Activated CD4-positive, alpha-beta T cell treated with anti-CD3 and anti-CD28 coated beads, Interleukin-2, amount 50 U/mL, for 24 hours (primary cell): Measurements from ENCODE around the gene TRUB2.

Experiments used
- DNase-seq, 2 donors: peaks; one replicate each; pipeline ENCODE4 v3.0.0-alpha.2; 2020; ENCODE audit warnings: low read depth in 1 of 2, low spot score in 1 of 2

The TRUB2 gene, protein sequence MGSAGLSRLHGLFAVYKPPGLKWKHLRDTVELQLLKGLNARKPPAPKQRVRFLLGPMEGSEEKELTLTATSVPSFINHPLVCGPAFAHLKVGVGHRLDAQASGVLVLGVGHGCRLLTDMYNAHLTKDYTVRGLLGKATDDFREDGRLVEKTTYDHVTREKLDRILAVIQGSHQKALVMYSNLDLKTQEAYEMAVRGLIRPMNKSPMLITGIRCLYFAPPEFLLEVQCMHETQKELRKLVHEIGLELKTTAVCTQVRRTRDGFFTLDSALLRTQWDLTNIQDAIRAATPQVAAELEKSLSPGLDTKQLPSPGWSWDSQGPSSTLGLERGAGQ

DNA sequence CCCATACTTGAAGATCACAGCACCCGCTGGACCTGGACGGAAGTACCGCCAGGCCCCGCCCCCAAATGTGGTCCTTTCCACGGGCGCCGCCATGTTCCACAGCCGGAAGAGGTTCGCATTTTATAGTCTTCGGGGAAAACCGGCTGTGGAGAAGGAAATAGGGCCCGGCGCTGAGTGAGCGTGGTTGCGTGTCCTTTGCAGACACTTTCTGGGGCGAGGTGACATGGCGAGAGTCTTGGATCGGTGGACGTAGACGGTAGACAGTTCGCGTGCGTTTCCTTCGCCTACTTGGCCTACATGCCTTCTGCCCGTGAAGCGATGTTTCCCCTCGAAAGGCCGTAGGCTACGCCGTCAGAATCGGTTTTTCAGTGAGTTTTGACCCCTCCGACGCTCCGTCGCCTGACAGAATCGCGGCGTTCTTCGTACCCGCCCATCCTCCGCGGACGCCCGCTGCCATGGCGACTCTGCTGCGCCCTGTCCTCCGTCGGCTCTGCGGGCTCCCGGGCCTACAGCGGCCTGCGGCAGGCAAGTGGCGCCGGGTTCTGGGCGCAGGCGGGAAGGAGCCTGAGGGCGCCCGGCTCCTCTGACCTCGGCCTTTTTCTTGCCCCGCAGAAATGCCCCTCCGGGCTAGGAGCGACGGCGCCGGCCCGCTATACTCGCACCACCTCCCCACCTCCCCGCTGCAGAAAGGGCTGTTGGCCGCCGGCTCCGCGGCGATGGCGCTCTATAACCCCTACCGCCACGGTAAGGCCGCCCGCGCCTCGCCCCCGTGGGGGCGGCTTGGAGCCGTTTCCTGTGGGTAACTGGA lies at the start of gene TRUB2, which contains the start of gene COQ4:
Gene TRUB2, minus strand, starts transcription at position 44 of the 808 bp plus-strand sequence. Its CDS starts 39 bp downstream, at position 5.
Gene COQ4, plus strand, starts transcription at position 436 of the 808 bp plus-strand sequence. Its CDS starts 20 bp downstream, at position 456.
- DNase-seq, result peak; percentile 89 to 92

DNA sequence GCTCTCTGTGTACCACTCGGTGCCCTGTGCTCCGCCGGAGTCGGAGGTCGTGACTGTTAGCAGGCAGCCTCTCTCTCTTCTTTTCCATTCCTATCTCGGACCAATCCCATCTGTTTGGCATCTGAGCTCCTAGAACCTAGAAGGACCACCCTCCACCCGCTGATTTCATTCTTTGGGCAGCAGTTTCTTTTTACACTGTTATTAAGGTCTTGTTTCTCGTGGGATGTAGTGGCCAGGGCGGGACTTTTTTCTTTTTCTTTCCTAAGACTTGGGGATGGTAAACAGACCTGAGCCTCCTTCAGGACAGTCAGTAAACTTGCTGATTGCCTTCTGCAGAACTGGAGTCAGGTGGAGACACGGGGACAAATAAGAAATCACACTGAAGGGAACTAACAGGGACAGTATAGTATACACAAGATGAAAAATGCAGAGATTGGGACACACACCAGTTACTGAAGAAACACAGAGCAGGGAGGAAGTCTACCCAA lies 49.4 kb upstream of the TRUB2 start:
- no peak for DNase-seq

DNA sequence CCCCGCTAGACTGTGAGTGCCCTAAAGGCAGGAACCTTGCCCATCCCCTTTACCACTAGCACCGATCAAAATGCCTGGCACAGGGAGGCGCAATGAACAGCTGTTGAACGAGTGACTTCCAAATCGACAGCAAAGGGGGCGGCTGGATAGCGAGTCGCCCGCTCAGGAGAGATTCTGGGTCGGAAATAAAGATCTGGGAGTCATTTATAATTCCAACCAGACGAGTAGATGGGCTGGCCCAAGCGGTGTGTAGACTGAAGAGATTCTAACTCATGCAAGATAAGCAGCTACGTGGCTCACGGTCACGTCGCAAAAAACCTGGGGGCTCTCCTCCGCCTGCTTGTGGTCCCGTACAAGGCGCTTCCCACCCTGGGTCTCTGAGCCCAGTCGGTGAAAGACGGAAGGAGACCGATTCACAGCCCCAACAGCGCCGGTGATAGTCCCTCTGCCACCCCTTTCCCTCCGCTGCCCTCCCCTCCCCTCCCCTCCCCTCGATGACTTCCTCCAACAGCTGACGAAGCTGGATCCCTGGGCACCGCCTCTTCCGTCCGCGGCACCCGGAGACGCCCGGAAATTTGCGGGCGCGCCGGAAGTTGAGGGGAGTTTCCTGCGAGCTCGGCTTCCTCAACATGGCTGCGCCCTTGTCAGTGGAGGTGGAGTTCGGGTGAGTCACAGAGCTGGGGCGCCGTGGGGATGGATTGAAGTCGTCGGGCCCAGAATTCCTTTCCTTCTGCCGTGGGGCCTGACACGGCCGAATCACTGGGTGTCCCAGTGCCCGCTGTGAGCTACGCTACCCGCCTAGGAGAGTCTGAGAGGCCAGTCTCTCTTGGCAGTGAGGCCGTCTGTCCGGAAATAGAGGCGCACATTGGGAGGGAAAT lies 48.7 kb upstream of the TRUB2 start, which contains the start of gene URM1:
Gene URM1, plus strand, starts transcription at position 623 of the 878 bp plus-strand sequence. Its CDS starts 7 bp downstream, at position 630.
- DNase-seq, result peak; percentile 89 to 94

DNA sequence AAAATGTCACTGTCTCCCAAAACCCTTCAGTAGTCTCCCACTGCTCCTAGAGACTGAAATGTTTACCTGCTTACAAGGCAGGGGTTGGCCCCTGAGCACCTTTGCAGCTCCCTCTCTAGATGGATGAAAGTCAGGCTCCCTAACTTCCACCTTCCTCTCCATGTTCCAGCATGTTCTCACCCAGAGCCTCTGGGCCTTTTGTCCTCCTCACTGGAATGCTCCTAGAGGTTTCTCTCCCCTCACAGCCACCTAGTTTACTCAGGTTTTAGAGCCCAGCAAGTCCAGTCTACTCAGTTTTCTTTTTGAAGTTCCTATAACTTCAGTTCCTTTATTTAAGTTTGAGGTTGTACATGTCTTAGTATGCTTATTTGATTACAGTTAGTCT lies 48.1 kb upstream of the TRUB2 start:
- DNase-seq, result no peak

DNA sequence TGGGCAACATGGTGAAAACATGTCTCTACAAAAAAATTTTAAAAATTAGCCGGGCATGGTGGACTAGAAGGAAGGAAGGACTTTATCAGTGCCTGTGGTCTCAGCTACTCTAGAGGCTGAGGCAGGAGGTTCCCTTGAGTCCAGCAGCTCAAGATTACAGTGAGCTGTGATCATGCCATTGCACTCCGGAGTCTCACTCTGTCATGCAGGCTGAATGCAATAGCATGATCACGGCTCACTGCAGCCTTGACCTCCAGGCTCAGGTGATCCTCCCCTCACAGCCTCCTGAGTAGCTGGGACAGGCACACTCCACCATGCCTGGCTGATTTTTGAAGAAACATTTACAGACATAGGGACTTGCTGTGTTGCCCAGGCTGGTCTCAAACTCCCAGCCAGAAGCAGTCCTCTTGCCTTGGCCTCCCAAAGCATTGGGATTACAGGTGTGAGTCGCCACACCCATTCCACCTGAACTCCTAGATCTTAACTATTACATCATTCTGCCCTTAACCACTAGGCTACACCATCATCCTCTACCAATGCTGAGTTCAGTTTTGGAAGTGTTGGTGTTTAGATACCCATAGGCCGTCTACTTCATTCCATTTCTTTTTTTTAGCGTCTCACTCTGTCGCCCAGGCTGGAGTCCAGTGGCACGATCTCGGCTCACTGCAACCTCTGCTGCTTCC lies 46.9 kb upstream of the TRUB2 start:
- no peak for DNase-seq

DNA sequence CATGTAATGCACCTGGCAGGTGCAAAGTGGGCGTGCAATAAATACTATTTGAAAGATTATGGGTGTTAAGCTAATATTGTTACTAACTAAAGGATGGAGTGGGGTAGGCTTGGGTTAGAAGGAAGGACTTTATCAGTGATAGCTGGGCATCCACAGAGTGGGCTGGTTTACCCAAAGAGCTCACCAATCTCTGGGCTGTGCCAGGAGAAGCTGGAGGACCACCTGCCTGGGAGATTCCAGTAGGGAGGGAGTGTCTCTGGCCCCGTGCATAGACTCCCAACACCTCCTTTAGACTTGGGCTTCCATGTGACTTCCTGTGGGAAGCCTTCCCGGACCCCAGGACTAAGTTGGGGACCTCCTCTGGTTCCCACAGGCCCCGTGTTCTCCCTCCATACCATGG lies 43.3 kb upstream of the TRUB2 start:
- no peak for DNase-seq

DNA sequence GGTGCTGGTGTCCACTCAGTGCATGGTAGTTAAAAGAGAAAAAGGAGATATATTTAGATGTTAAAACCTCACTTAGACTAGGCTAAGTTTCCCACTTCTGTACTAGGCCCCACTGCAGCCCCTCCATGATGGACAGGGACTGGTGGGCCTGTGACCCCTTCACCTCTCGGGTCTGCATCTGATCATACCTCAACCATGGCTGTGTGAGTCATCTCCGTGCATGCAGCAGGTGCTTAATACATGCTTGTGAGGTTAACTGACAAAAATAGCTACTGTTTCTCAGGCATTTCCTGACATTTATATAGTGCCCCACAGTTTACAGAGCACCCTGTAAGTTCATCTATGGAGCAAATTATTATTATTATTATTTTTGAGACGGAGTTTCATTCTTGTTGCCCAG lies 40.5 kb upstream of the TRUB2 start:
- no peak for DNase-seq

DNA sequence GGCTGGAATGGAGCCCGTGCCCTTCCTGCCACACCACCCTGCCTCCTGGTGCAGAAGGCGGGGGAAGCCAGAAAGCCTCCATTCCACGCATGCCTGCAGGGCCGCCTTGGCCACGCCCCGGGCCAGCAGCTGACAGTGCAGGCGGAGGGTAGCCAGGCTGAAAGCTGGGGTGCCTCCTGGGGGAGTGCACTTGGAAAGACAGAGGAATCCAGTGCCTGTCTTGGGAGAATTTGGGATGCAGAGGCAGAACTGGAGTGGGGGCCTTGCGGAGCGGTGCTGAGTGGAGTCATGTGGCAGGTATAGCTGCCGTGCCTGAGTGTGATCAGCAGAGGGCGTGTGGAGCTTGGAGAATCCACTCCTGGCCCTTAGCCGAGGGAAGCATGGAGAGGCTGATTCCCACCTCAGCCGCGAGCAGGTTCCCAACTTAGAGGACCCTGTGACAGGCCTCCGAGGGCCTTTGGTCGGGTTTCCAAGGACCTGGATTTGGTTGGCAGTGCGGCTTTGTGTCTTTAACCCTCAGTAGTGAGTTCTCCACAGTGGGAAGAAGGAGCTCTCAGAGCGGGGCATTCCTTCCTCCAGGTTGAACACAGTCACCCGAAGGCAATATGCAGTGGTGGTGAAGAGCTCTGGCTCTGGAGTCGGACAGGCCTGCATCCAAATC lies 39.9 kb upstream of the TRUB2 start:
- DNase-seq, result peak; percentile 39 to 66

DNA sequence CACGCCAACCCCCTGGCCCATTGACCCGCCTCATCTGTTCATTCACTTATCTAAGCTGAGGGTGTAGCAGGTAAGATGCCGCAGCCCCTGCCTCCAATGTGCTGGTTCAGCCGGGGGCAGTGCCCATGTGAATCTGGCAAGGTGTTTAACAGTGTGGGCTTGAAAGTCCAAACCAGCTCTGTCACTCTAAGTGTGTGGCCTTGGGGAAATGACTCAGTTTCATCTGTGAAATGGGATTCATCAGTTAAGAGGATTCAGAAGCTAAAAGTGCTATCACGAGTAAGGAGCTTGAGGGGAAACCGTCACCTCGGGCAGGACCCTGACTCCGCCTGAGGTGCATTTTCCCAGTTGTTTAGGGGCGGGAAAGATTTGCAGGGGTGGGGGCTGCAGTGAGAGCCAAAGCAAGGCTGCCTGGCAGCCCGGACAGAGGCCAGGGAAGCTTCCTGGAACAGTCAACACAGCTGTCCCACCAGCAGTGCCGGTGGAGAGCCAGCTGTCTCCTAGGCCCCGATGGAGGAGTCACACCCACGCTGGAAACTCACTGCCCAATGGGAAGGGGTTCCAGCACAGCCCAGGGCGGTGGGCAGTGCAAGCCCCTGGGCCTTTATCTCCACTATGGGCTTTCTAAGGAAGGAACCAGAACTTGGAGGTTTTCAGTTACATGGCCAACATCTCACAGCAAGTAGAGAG lies 39.2 kb upstream of the TRUB2 start:
- no peak for DNase-seq

DNA sequence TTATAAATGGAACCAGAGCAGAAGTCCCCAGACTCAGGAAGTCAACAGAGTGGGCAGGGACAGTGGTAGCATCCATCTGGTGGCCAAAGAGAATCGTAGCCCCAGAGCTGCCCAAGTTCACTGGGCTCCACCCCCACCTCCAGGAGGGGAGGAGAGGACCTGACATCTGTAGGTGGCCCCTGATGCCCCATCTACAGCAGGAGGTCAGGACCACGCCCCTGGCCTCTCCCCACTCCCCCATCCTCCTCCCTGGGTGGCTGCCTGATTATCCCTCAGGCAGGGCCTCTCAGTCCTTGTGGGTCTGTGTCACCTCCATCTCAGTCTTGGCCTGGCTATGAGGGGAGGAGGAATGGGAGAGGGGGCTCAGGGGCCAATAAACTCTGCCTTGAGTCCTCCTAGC lies 38.6 kb upstream of the TRUB2 start:
- no peak for DNase-seq

DNA sequence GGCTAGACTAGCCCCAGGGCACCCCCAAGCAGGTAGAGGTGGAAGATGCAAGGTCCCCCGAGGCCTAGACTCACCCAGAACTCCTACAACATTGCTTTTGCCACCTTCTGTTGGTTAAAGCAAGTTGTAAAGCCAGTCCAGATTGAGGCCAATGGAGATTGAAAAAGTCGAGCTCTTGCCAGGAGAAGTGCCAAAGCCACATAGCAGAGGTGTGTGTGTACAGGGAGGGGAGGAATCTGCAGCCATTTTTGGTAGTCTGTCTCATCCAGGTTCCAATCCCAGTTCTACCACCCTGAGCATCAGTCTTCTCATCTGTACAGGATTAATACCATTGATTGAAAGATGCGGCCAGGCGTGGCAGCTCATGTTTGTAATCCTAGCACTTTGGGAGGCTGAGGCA lies 36.6 kb upstream of the TRUB2 start:
- DNase-seq, result no peak

DNA sequence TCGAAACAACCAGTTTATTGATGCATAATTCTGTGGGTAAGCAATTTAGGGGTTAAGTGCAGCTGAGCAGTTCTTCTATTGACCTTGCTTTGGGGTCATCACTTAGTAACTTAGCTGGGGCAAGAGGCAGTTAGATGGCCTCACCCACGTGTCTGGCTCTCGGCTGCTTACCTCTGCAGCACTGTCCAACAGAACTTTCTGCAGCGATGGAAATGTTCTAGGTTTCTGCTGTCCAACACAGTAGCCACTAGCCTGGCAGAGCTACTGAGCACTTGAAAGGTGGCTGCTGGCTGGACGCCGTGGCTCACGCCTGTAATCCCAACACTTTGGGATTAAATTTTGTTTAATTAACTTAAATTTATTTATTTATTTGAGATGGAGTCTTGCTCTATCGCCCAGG lies 35.8 kb upstream of the TRUB2 start:
- DNase-seq, result no peak

DNA sequence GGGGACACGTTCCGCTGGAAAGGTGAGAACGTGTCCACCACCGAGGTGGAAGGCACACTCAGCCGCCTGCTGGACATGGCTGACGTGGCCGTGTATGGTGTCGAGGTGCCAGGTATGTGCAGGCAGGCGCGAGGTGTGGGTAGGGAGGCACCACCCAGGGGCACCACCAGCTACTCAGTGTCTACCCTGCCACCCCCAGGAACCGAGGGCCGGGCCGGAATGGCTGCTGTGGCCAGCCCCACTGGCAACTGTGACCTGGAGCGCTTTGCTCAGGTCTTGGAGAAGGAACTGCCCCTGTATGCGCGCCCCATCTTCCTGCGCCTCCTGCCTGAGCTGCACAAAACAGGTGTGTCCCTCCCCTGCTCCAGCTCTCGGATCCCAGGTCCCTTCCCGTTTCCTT lies 33.2 kb upstream of the TRUB2 start:
- no peak for DNase-seq

DNA sequence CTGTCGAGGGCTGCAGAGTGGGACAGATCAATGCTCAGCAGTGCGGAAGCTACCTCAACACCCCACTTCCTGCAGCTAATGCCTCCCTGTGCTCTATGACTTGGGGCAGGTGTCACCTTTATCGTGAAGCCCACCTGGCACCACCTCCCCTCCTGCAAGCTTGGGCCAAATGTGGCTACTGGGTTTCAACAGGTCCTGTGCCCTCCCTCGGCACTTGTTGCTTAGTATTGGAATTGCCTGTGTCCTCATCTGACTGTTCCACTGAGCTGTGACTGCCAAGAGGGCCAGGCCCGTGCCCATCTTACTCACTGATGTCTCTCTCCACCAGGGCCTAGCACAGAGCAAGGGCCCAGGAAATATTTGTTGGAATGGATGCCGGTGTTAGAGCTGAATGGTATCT lies 27.5 kb upstream of the TRUB2 start:
- no peak for DNase-seq

DNA sequence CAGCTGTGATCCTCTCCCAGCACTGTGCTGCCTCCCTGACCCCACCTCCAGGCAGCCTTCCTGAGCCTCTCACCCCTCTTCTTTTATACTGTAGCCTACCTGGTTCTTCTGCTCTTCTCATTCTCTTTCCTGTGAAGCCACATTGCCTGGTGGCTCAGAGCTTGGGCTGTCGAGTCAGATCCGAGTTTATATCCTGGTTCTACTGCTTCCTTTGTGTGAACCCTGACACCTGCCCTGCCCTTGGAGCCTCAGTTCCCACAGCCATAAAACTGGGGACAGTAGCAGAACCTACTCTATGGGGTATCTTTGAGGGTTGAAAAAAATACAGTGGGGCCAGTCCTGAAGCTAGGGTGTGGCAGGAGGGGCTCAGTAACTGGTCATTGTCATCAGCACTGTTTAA lies 26.9 kb upstream of the TRUB2 start:
- DNase-seq, result no peak

DNA sequence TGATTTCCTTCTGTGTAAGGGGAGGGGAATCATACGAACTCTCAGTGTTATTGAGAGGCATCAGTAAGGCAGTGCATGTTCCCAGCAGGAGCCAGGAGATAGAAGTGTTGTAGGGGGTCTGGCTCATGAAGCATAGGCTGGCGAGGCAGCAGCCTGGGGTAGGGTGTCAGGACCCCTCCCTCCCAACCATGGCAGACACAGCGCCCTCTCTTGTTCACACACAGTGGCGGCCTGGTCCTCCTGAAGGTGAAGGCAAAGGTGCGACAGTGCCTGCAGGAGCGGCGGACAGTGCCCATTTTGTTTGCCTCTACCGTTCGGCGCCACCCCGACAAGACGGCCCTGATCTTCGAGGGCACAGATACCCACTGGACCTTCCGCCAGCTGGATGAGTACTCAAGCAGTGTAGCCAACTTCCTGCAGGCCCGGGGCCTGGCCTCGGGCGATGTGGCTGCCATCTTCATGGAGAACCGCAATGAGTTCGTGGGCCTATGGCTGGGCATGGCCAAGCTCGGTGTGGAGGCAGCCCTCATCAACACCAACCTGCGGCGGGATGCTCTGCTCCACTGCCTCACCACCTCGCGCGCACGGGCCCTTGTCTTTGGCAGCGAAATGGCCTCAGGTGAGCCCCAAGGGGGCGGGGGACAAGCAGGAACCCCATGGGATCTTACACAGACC lies 22.8 kb upstream of the TRUB2 start:
- no peak for DNase-seq

DNA sequence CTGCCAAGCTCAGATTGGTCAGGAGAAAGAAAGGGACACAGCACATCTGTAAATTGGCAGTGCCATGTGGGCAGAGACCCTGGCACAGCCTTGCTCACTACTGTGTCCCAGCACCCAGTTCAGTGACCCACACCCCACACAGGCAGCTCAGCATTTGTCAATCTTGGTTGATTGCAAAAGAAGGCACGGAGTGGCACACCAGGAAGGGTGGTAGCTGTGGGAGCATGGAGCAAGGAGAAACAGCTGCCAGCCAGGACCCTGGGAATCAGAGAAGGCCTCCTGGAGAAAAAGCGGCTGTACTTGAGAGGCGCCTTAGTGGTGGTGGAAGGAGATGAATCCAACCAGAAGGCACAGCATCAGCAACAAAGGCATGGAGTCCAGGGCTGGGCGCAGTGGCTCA lies 21.6 kb upstream of the TRUB2 start:
- DNase-seq, result no peak

DNA sequence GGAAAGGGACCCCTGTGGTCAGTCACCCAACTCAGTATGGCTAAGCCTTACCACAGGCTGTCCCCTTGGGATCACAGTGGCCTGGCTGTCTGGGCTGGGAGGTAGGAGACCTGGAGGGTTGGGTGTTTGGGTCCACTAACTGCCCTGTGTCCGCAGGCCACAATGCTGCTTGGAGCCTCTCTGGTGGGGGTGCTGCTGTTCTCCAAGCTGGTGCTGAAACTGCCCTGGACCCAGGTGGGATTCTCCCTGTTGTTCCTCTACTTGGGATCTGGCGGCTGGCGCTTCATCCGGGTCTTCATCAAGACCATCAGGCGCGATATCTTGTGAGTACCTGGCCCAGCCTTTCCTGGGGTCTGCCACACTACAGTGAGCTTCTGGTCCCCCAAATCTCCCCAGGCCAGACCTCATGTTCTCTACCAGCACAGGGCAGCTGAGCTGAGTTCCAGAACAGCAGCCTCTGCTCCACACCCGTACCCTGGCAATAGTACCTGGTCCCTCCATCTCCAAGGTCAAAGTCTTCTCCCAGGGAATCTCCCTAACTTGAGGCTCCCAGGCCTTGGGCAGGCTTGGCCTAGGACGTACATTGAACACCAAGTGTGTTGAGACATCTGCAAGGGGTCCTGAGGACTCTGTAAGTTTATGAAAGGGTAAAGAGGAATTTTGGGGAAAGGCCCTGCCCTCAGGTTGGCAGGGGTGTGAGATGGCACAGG lies 20.9 kb upstream of the TRUB2 start:
- DNase-seq, result no peak
